WI38 (cell line): ENCODE measurements around the gene NT5DC1.
A peak's percentile ranks its signal among the peaks of the same experiment; 100 is the strongest.

Experiments
- H3K4me3 ChIP-seq: 2 replicates; pipeline ENCODE4 v1.5.1; 2011; ENCODE audit warnings: low read depth, mild to moderate bottlenecking, control low read depth, low read length
- CTCF ChIP-seq: IDR thresholded peaks from 2 replicates; pipeline ENCODE4 v1.5.1; 2012; ENCODE audit warnings: low read depth, mild to moderate bottlenecking, control low read depth, low read length

The NT5DC1 gene

GRCh38 chr6:116251568-116252384 is 151.1 kb downstream of the NT5DC1 start:
- TF ChIP-seq CTCF: no peak
- peak overlapping the region; percentile 50 for H3K4me3 ChIP-seq

GRCh38 chr6:116253188-116253504 is 152.5 kb downstream of the NT5DC1 start:
- peak overlapping the region; percentile 75 for H3K4me3 ChIP-seq
- TF ChIP-seq CTCF: no peak

- peak within 1 kb of the TSS; percentile 75 for H3K4me3 ChIP-seq
- TF ChIP-seq CTCF: no peak
Observed at GRCh38 chr6:116253505-116254296, 153.0 kb downstream of the NT5DC1 start, which contains the start of gene TSPYL4. Gene TSPYL4 (minus strand): TSS chr6:116254075. CDS start chr6:116254008, 67 bp downstream.

GRCh38 chr6:116254297-116255056 is 153.8 kb downstream of the NT5DC1 start:
- no peak for TF ChIP-seq CTCF
- H3K4me3 ChIP-seq: peak overlapping the region; percentile 75

- no peak for TF ChIP-seq CTCF
- peak overlapping the region; percentile 75 for H3K4me3 ChIP-seq
Observed at GRCh38 chr6:116255246-116255800, 154.7 kb downstream of the NT5DC1 start.

GRCh38 chr6:116256694-116257093 is 156.0 kb downstream of the NT5DC1 start:
- H3K4me3 ChIP-seq: no peak overlapping the region
- TF ChIP-seq CTCF: no peak
